ENCODE data around the gene MBTD1.

Gene MBTD1

GRCh38 chr17:51166987-51167931, 92.6 kb downstream of the MBTD1 start:
- no peak for TF ChIP-seq JUND (IDR thresholded peaks at IDR 0.05; ENCODE audit: low read depth)
- DNase-seq (ENCODE audit: low read depth in 1 of 2, low spot score in 1 of 2), result peak; percentile 59 to 82
- in situ Hi-C loops (cut with HindIII; ENCODE audit: low pct_unique_long_range_greater_than_20kb, low sequenced_read_pairs), result no loop called here

- DNase-seq (ENCODE audit: low read depth in 1 of 2, low spot score in 1 of 2), result peak; percentile 94 to 95
- in situ Hi-C loops (cut with HindIII; ENCODE audit: low pct_unique_long_range_greater_than_20kb, low sequenced_read_pairs), result no loop called here
- TF ChIP-seq JUND (IDR thresholded peaks at IDR 0.05; ENCODE audit: low read depth), result no peak
Observed at GRCh38 chr17:51166198-51166986, 93.5 kb downstream of the MBTD1 start, which contains the start of gene NME2. Gene NME2, plus strand, starts transcription at chr17:51166411. Its CDS starts 420 bp downstream, at chr17:51166831.

- in situ Hi-C loops (cut with HindIII; ENCODE audit: low pct_unique_long_range_greater_than_20kb, low sequenced_read_pairs), result no loop called here
- no peak for TF ChIP-seq JUND (IDR thresholded peaks at IDR 0.05; ENCODE audit: low read depth)
- peak in 1 of 2 experiments; percentile 20 for DNase-seq (ENCODE audit: low read depth in 1 of 2, low spot score in 1 of 2)
Observed at GRCh38 chr17:51165680-51166197, 94.1 kb downstream of the MBTD1 start.

- DNase-seq (ENCODE audit: low read depth in 1 of 2, low spot score in 1 of 2), result no peak
- no peak for TF ChIP-seq JUND (IDR thresholded peaks at IDR 0.05; ENCODE audit: low read depth)
- in situ Hi-C loops (cut with HindIII; ENCODE audit: low pct_unique_long_range_greater_than_20kb, low sequenced_read_pairs), result no loop called here
Observed at GRCh38 chr17:51164911-51165679, 94.8 kb downstream of the MBTD1 start.

GRCh38 chr17:51161541-51161940, 98.3 kb downstream of the MBTD1 start:
- no peak for DNase-seq (ENCODE audit: low read depth in 1 of 2, low spot score in 1 of 2)
- in situ Hi-C loops (cut with HindIII; ENCODE audit: low pct_unique_long_range_greater_than_20kb, low sequenced_read_pairs), result no loop called here
- no peak for TF ChIP-seq JUND (IDR thresholded peaks at IDR 0.05; ENCODE audit: low read depth)

GRCh38 chr17:51159604-51160003, 100.2 kb downstream of the MBTD1 start:
- in situ Hi-C loops (cut with HindIII; ENCODE audit: low pct_unique_long_range_greater_than_20kb, low sequenced_read_pairs), result no loop called here
- no peak for DNase-seq (ENCODE audit: low read depth in 1 of 2, low spot score in 1 of 2)
- no peak for TF ChIP-seq JUND (IDR thresholded peaks at IDR 0.05; ENCODE audit: low read depth)

GRCh38 chr17:51155416-51155815, 104.4 kb downstream of the MBTD1 start:
- in situ Hi-C loops (cut with HindIII; ENCODE audit: low pct_unique_long_range_greater_than_20kb, low sequenced_read_pairs), result no loop called here
- TF ChIP-seq JUND (IDR thresholded peaks at IDR 0.05; ENCODE audit: low read depth), result no peak
- no peak for DNase-seq (ENCODE audit: low read depth in 1 of 2, low spot score in 1 of 2)

- TF ChIP-seq JUND (IDR thresholded peaks at IDR 0.05; ENCODE audit: low read depth), result no peak
- in situ Hi-C loops (cut with HindIII; ENCODE audit: low pct_unique_long_range_greater_than_20kb, low sequenced_read_pairs), result no loop called here
- DNase-seq (ENCODE audit: low read depth in 1 of 2, low spot score in 1 of 2), result no peak
Observed at GRCh38 chr17:51154176-51154575, 105.7 kb downstream of the MBTD1 start.

GRCh38 chr17:51153210-51154072, 106.4 kb downstream of the MBTD1 start, which contains the start of gene NME1:
Gene NME1, plus strand, starts transcription at chr17:51153559. Its CDS starts 2,096 bp downstream, at chr17:51155655.
- DNase-seq (ENCODE audit: low read depth in 1 of 2, low spot score in 1 of 2), result peak; percentile 93 to 100
- peak; percentile 38; the same call in 1 of the 2 replicates for TF ChIP-seq JUND (IDR thresholded peaks at IDR 0.05; ENCODE audit: low read depth)
- in situ Hi-C loops (cut with HindIII; ENCODE audit: low pct_unique_long_range_greater_than_20kb, low sequenced_read_pairs), result no loop called here

GRCh38 chr17:51152766-51153209, 107.1 kb downstream of the MBTD1 start:
- peak in 1 of 2 experiments; percentile 48 for DNase-seq (ENCODE audit: low read depth in 1 of 2, low spot score in 1 of 2)
- in situ Hi-C loops (cut with HindIII; ENCODE audit: low pct_unique_long_range_greater_than_20kb, low sequenced_read_pairs), result no loop called here
- no peak for TF ChIP-seq JUND (IDR thresholded peaks at IDR 0.05; ENCODE audit: low read depth)

- in situ Hi-C loops (cut with HindIII; ENCODE audit: low pct_unique_long_range_greater_than_20kb, low sequenced_read_pairs), result no loop called here
- DNase-seq (ENCODE audit: low read depth in 1 of 2, low spot score in 1 of 2), result no peak
- TF ChIP-seq JUND (IDR thresholded peaks at IDR 0.05; ENCODE audit: low read depth), result no peak
Observed at GRCh38 chr17:51150932-51151331, 108.9 kb downstream of the MBTD1 start.

Data from T47D (cell line).